Adrenal gland (tissue), 5 donors: Measurements from ENCODE around the gene IMPACT.

Source experiments
- POLR2A ChIP-seq, 2 donors: fragments of 450-650 bp; IDR thresholded peaks; one replicate each; pipeline ENCODE4 v1.6.1; 2017; ENCODE audit warnings: antibody characterized with exemption in 2 of 2, mild to moderate bottlenecking in 2 of 2, moderate library complexity in 1 of 2
- TF ChIP-seq, protein P1 (sequence below), 6 experiments: fragments of 450-650 bp in 4 of 6; fragments of 200-600 bp in 2 of 6; sonication (generic) in 1 of 6; IDR thresholded peaks; 1 replicate in 5 of 6; 2 replicates in 1 of 6; pipeline versions ENCODE4 v1.5.1 to v1.8.0; 2016 to 2021; ENCODE audit warnings: antibody characterized with exemption in 6 of 6, mild to moderate bottlenecking in 2 of 6, moderate library complexity in 1 of 6
- donor health status: DM: no; HTN: no; CAD: no.

- TF ChIP-seq, protein P1, sequence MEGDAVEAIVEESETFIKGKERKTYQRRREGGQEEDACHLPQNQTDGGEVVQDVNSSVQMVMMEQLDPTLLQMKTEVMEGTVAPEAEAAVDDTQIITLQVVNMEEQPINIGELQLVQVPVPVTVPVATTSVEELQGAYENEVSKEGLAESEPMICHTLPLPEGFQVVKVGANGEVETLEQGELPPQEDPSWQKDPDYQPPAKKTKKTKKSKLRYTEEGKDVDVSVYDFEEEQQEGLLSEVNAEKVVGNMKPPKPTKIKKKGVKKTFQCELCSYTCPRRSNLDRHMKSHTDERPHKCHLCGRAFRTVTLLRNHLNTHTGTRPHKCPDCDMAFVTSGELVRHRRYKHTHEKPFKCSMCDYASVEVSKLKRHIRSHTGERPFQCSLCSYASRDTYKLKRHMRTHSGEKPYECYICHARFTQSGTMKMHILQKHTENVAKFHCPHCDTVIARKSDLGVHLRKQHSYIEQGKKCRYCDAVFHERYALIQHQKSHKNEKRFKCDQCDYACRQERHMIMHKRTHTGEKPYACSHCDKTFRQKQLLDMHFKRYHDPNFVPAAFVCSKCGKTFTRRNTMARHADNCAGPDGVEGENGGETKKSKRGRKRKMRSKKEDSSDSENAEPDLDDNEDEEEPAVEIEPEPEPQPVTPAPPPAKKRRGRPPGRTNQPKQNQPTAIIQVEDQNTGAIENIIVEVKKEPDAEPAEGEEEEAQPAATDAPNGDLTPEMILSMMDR (IDR thresholded peaks at IDR 0.05), result no peak
- no peak for TF ChIP-seq POLR2A (IDR thresholded peaks at IDR 0.05)
Measured at GRCh38 chr18:24400587-24400986, 25.9 kb upstream of the IMPACT start.
